Colonic mucosa (tissue), 4 donors: ENCODE data around the gene UNC80. TPM values are rescaled to one million over a fixed set of nuclear protein-coding genes. Genes with fewer than 3 reads are reported as not detected.

Source experiments
- DNase-seq: peaks from one replicate; pipeline ENCODE4 v3.0.0-alpha.2; 2020
- H3K27ac ChIP-seq: fragments of 200-600 bp; one replicate; pipeline ENCODE4 v1.8.0; 2021
- H3K27me3 ChIP-seq: fragments of 200-600 bp; one replicate; pipeline ENCODE4 v1.8.0; 2021
- H3K36me3 ChIP-seq: fragments of 200-600 bp; one replicate; pipeline ENCODE4 v1.8.0; 2021
- H3K4me1 ChIP-seq: fragments of 200-600 bp; one replicate; pipeline ENCODE4 v1.8.0; 2021; ENCODE audit warnings: mild to moderate bottlenecking
- H3K4me3 ChIP-seq: fragments of 200-600 bp; one replicate; pipeline ENCODE4 v1.8.0; 2021
- H3K9ac ChIP-seq, 2 donors: one replicate each; pipeline ENCODE4 v1.7.0; 2013; ENCODE audit warnings: control low read depth in 2 of 2, low read depth in 2 of 2, low read length in 2 of 2
- H3K9me3 ChIP-seq: fragments of 200-600 bp; one replicate; pipeline ENCODE4 v1.8.0; 2021
- CTCF ChIP-seq: fragments of 200-600 bp; IDR thresholded peaks from one replicate; pipeline ENCODE4 v1.8.0; 2022; ENCODE audit warnings: antibody characterized with exemption, mild to moderate bottlenecking
- intact Hi-C: fragments of 100-400 bp; cut with DNase I; formaldehyde crosslinking; loops from one replicate; pipeline ENCODE4 v1.14.1; 2022
- total RNA-seq, 2 donors: library from RNA; stranded (reverse); fragmentation: NEBNext Ultra II Directional in 1 of 2; extraction: Animal tissue kit (Norgen Biotek cat#: 25700) in 1 of 2; gene quantifications; one replicate each; pipeline ENCODE4 v1.2.1, GENCODE V29; 2021
- donor health status: healthy.
- donor health status: DM: no; HTN: no; CAD: no.
- donor health status: DM: no; HTN: no; CAD: no.

Gene UNC80
- total RNA-seq, 2 donors from 2014 or later, result 0.16 TPM; not detected in 1

DNA sequence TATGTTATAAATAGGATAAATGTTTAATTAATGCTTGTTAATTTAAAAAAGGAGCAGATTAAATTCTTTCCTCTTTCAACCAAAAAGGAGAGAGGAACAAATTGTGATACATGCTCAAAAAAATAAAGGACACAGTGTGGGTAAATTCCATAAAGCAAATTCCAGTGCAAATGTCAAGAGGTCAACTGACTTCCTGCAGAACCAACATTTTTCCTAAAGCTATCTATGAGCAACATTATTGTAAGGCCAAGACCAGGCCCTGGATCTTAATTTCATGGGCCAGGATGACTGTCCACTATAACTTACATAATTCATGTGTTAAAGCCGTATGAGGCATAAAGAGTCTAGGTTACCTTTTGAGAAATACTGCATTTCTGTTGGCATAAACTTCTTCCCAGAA, 136.9 kb downstream of the UNC80 start:
- no peaks in the 10 kb centered on the region for H3K4me1 ChIP-seq
- no peak overlapping the region for H3K27ac ChIP-seq
- H3K36me3 ChIP-seq, result no peaks in the 10 kb centered on the region
- no peak for TF ChIP-seq CTCF
- no peak for DNase-seq
- H3K9ac ChIP-seq, result no peak overlapping the region
- no peaks in the 10 kb centered on the region for H3K27me3 ChIP-seq
- no peak overlapping the region for H3K4me3 ChIP-seq
- no peaks in the 10 kb centered on the region for H3K9me3 ChIP-seq
- intact Hi-C loops, result no loop called here

- intact Hi-C loops, result no loop called here
Measured at GRCh38 chr2:209911486-209911885, 139.9 kb downstream of the UNC80 start.

DNA sequence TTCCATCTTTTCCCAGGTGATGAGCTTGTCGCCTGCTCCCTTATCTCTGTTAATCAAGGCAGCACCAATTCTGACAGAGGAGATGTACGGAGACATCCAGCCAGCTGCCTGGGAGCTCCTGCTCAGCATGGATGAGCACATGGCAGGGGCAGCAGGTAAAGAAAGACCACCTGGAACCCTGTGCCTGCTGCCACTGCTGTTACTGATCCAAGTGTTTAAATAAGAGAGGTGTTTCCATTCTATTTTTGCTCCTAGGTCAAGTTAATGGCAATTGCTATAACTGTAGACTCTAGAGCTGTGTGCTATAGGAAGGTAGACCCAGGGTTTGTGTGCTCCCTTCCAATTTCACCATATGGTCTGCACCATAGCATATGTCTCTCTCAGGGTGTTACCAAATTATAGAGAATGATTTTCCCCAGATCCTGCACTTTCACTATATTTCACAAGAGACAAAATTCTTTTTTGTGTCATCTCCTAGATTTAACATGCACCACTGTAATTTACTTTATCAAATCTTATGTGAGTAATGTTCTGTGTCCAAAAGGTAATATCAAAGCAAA, 142.2 kb downstream of the UNC80 start:
- intact Hi-C loops, result no loop called here
- no peaks in the 10 kb centered on the region for H3K27me3 ChIP-seq
- H3K27ac ChIP-seq, result no peak overlapping the region
- no peak for DNase-seq
- no peak overlapping the region for H3K9ac ChIP-seq
- H3K4me3 ChIP-seq, result no peak overlapping the region
- no peaks in the 10 kb centered on the region for H3K9me3 ChIP-seq
- H3K36me3 ChIP-seq, result no peaks in the 10 kb centered on the region
- no peak for TF ChIP-seq CTCF
- no peaks in the 10 kb centered on the region for H3K4me1 ChIP-seq

More at GRCh38 chr2:209911486-209911885, 139.9 kb downstream of the UNC80 start:
- H3K27me3 ChIP-seq, result no peaks in the 10 kb centered on the region
- no peaks in the 10 kb centered on the region for H3K4me1 ChIP-seq
- no peak overlapping the region for H3K27ac ChIP-seq
- no peaks in the 10 kb centered on the region for H3K36me3 ChIP-seq
- DNase-seq, result no peak
- H3K9me3 ChIP-seq, result no peaks in the 10 kb centered on the region
- no peak for TF ChIP-seq CTCF
- H3K9ac ChIP-seq, result no peak overlapping the region
- no peak overlapping the region for H3K4me3 ChIP-seq

- no peak for TF ChIP-seq CTCF
- no peaks in the 10 kb centered on the region for H3K36me3 ChIP-seq
- no peak overlapping the region for H3K4me3 ChIP-seq
- H3K9ac ChIP-seq, result no peak overlapping the region
- no peaks in the 10 kb centered on the region for H3K4me1 ChIP-seq
- no peak overlapping the region for H3K27ac ChIP-seq
- no peaks in the 10 kb centered on the region for H3K27me3 ChIP-seq
- intact Hi-C loops, result no loop called here
- H3K9me3 ChIP-seq, result no peaks in the 10 kb centered on the region
- no peak for DNase-seq
Measured at GRCh38 chr2:209917154-209917771, 145.6 kb downstream of the UNC80 start.

- Histone ChIP-seq H3K36me3 (no peaks in the 10 kb centered on the region), H3K4me3 (no peak overlapping the region), H3K9ac (no peak overlapping the region), H3K9me3 (no peaks in the 10 kb centered on the region), H3K4me1 (no peaks in the 10 kb centered on the region), H3K27ac (no peak overlapping the region), H3K27me3 (no peaks in the 10 kb centered on the region)
- intact Hi-C loops, result no loop called here
- no peak for DNase-seq
- no peak for TF ChIP-seq CTCF
Measured at GRCh38 chr2:209918251-209918650, 146.6 kb downstream of the UNC80 start.
